HG03457 (cell line): ENCODE measurements around the gene NACA.
"Not testable (repeated sequence)": the region's sequence is repeated elsewhere in the genome, so short reads cannot be mapped to it uniquely, and the experiment has no call there.

Experiments
- ATAC-seq: cut with Tn5 transposase; IDR thresholded peaks from one replicate; pipeline ENCODE4 v1.9.1; 2021; ENCODE audit warnings: moderate number of reproducible peaks; ENCODE audit not compliant: unreplicated experiment

The NACA gene

DNA sequence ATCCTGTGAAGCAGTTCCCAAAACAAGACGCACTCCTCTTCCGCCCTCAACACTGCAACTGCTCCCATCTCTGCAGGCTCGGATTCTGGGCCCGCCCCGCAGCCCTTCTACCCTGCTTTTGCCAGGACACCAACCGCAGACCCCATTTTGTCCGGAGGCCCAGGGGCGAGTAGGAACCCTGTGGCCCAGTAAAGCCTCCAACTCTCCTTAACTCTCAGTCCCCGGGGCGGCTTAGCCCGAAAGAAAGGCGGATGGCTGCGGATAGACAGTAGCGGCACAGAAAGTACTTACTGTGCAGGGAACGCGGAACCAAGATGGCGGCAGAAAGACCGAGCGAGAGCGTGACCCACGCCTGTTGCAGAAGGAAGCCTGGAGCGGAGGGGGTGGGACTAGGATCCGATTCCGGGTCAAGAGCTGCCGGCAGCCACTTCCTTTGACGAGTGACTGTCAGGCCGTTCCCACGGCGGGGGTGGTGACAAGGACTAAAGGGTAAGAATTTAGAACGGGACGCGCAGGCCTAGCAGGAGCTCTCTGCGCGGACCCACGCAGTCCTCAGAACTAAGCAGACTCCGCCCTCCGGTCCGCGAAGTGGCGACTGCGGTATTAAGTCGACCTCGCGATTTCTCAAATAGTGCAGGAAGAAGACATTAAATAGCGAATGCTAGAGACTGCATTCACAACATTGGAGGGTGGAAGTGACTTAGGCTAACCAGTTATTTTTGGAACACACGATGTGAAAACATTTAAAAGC is at the start of gene NACA:
Gene NACA (minus strand): TSS at position 328 of the 751 bp plus-strand sequence. CDS start 778 bp downstream, outside the sequence.
- peak; percentile 89 for ATAC-seq

GRCh38 chr12:56773113-56773512 is 48.0 kb upstream of the NACA start:
- no peak for ATAC-seq

DNA sequence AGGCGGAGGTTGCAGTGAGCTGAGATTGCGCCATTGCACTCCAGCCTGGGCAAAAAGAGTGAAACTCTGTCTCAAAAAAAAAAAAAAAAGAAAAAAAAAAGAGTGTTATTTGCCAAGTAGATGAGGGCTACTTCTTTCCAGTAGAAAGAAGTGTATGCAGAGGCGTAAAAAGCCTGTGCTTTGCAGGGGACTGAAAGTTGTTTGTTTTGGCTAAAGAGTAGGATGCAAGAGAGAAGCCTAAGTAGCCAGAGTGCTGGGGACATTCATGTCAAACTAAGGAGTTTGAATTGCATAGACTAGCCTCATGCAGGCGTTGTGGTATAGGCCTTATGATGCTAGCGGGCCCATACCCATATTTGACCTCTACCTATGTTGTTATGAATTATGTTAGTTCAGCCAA is 47.5 kb upstream of the NACA start:
- no peak for ATAC-seq

DNA sequence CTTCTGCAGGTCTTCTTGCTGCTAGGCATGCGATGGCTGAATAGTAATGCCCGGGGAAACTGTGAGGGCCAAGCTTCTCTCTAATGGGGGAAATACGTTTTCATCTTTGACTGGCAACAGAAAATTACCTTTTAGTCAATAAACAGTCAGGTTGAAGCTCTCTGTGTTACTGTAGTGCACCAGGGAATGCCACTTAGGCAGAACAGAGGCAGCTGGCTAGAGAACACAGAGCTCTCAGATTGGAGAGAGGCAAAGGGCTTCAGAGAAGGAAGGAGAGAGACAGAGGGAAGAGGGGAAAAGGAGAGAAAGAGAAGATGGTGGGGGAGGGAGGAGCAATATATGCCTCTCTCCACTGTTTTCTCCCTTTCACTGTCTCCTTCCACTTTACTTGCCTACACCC is 44.8 kb upstream of the NACA start:
- ATAC-seq = no peak

GRCh38 chr12:56768424-56768823 is 43.3 kb upstream of the NACA start:
- ATAC-seq = no peak

DNA sequence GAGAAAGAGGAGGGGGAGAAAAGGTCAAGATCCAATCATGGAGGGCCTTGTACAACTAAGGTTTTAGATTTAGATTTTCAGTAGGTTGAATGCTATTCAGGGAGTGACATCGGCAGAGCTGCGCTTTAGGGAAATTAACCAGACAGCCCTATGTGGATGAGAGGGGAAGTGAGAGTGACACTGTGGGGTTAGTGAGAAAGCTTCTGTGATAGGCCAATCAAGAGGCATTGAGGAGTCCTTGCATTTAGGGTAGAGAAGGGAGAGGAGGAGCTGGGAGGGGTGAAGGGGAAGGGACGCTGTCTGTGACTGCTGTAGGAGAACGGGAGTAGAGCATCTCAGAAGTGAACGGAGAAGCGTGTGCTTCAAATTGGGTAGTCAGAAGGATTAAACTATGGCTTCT is 41.4 kb upstream of the NACA start:
- ATAC-seq = peak; percentile 93

- ATAC-seq = no peak
Observed at GRCh38 chr12:56763753-56764657, 38.9 kb upstream of the NACA start.

DNA sequence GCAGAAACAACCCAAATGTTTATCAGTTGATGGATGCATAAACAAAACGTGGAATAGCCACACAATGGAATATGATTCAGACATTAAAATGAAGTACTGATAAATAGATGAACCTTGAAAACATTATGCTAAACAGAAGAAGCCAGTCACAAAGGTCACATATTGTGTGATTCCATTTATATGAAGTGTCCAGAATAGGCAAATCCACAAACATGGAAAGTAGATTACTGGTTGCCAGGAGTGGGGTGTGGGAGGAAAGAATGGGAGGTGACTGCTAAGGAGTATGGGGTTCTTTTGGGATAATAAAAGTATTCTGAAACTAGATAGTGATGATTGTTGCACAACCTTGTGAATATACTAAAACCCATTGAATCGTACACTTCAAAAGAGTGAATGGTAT is 36.7 kb upstream of the NACA start:
- ATAC-seq = no peak

GRCh38 chr12:56760460-56760859 is 35.4 kb upstream of the NACA start:
- ATAC-seq = no peak

DNA sequence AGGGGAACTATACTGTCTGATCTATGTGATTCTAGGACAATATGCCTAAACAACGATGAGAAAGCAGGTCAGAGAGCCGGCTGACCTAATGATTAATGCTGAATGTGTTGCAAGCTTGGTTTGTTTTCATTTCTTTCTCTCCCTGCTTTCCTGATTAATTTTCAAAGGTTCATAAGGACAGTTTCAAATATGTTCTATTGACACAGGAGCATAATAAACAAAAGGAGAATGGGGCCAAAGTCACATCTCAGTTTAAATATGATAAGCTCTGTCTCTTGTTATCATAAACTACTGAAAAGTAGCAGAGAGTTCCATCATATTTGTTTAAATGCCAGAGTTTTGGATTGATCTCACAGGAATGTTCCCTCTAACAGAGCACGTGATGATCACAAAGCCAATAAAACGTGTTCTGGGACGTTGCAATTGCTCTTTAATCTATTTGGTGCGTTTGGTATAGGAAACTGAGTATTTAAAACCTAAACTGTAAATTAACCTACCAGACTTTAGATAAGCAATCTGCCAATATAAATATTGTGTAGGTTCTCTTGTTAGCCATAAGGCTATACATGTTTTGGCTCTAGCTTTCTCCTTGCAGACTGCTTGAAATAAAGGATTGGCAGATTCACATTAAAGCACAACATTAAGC is 34.3 kb upstream of the NACA start:
- ATAC-seq = no peak

DNA sequence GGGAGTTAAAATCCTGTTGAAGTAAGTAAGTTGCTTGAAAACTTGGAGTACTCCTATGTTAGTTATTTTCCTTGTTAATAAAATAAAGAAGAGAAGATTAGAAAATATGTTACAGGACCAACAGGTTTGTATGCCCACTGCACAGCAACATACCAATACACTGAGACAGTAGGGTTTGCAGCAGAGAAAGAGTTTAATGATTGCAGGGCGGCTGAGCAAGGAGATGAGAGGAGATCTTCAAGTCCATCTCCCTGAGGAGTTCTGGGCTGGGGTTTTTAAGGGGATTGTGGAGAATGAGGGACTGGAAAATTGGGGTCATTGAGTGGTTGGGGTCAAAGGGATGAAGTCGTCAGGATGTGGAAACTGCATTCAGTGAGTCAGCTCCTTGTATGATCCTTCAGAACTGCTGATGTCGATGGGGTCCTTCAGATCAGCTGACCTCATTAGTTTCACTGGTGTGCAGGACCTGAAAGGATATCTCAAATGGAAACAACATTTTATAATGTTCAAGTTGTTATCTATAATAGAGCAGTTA is 33.7 kb upstream of the NACA start:
- no peak for ATAC-seq

DNA sequence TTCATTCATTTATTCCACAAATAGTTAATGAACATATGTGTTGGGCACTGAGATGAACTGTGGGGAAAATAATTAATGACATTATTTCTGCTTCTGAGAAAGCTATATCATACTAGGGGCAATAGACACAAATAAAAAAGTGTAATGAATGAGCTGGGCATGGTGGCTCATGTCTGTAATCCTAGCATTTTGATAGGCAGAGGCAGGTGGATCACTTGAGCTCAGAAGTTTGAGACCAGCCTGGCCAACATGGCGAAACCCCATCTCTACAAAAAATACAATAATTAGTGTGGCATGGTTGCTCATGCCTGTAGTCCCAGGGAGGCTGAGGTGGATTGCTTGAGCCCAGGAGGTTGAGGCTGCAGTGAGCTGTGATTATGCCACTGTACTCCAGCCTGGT is 32.9 kb upstream of the NACA start:
- ATAC-seq = not testable (repeated sequence)

DNA sequence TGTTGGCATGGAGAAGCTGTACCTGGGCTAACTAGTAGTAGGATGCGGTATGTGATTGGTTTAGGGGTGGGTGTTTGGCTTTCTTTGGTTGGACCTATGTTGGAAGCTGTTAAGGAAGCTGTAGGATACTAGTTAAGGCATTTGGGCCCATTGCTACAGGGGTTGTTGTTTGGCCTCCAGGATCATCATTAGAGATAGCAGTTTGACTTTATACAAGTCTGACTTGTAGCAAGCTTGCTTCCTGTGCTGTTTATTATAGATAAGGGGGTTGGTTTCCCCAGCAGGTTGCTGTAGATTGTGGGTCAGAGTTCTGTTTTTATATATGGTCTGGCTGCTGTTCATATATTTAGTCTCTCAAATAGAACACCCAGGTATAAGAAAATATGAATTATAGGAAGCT is 28.5 kb upstream of the NACA start:
- ATAC-seq = no peak

DNA sequence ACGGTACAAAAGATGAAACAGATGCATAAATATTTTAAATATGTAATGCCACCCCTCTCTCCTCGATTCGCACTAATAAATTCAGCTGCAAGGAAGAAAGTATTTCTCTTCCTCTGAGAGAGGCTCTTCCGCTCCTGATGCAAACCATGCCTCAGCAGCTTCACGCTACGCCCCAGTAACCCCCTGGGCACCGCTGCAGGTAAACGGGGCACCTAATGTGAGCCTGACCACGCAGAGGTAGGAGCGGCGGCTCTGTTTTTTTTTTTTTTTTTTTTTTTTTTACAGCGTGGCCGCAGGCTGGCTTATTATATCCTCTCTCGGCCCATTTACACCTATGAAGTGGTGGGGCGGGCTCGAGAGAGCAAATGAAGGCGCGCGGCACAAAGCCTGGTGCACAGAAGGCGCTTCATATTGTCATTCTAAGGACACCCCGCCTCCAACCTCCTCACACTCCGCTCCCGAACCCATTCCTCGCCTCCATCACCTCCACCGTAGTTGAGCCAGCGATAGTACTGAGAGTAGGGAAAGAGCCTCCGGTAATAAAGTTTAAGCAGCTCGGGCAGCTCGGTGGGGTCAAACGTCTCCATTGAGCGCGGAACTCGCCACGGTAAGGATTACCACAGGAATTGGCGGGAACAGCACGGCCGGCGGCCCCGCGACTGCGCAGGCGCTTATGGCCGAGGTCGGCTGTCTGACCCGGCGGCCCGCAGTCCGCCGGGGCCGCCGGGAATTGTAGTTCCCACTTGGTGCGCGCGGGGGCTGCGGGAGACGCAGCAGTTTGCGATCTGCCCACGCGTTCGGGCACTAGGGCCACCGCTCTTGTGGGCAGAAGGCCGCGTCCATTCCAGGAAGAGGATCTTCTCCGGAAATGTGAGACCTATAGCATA is 26.9 kb upstream of the NACA start, which contains the start of gene PRIM1:
Gene PRIM1 (minus strand): TSS at position 612 of the 887 bp plus-strand sequence. CDS start 25 bp downstream, at position 587.
- ATAC-seq = peak; percentile 67

- not testable (repeated sequence) for ATAC-seq
Observed at GRCh38 chr12:56750596-56750995, 25.5 kb upstream of the NACA start.

GRCh38 chr12:56749853-56750252 is 24.8 kb upstream of the NACA start:
- no peak for ATAC-seq

DNA sequence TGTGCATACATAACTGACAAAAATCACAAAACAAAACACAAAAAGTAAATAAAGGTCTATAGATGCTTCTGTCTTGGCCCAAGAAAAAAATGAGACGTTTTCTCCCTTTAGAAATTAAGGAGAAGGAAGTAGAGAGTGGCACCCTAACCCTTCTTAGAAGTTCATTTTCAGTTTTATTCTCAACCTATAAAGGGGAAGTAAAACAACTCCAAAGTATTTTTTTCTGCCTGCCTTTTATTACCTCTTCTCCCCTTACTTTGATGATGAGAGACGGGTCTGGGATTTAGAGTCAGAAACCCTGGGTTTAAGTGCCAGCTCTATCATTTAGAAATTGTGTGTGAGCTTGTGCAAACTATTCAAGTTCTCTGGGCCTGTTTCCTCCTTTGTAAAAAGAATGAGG is 24.3 kb upstream of the NACA start:
- no peak for ATAC-seq

DNA sequence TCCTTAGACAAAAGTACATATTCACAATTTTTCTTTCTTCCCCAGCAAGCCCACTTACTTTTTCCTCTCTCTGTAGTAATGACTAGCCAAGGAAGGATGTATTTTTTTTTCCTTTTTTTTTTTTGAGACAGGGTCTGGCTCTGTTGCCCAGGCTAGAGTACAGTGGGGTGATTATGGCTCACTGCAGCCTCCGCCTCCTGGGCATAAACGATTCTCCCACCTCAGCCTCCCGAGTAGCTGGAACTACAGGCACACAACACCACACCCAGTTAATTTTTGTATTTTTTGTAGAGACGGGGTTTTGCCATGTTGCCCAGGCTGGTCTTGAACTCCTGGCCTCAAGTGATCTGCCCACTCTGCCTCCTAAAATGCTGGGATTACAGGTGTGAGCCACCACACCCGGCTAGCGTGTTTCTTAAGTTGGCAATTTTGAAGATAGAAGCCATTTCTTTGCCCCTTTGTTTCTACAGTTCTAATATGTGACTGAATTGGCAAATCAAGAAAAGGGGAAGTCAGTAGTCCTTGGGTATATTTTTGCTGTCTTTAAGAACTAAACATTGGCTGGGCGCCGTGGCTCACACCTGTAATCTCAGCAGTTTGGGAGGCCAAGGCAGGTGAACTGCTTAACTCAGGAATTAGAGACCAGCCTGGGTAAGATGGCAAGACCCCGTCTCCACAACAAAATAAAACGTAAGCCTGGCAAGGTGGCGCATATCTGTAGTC is 3.2 kb upstream of the NACA start:
- no peak for ATAC-seq

- ATAC-seq = not testable (repeated sequence)
Observed at GRCh38 chr12:56726196-56726675, 1.1 kb upstream of the NACA start.
